SK-N-MC (cell line): ENCODE data around the gene TBC1D7.

Experiments used
- EZH2 ChIP-seq: fragments of 200-600 bp; sonication (generic); IDR thresholded peaks from one replicate; pipeline ENCODE4 v1.6.1; 2017; ENCODE audit warnings: antibody characterized with exemption
- FOXP2 ChIP-seq: optimal IDR thresholded peaks from 2 replicates; pipeline ENCODE3; 2011; ENCODE audit warnings: mild to moderate bottlenecking, moderate library complexity; ENCODE audit not compliant: insufficient read depth; ENCODE audit errors: extremely low read length, control extremely low read depth
- POLR2AphosphoS5 ChIP-seq: IDR thresholded peaks from 2 replicates; pipeline ENCODE4 v1.6.1; 2012; ENCODE audit warnings: mild to moderate bottlenecking, low read depth, low read length, borderline replicate concordance

DNA sequence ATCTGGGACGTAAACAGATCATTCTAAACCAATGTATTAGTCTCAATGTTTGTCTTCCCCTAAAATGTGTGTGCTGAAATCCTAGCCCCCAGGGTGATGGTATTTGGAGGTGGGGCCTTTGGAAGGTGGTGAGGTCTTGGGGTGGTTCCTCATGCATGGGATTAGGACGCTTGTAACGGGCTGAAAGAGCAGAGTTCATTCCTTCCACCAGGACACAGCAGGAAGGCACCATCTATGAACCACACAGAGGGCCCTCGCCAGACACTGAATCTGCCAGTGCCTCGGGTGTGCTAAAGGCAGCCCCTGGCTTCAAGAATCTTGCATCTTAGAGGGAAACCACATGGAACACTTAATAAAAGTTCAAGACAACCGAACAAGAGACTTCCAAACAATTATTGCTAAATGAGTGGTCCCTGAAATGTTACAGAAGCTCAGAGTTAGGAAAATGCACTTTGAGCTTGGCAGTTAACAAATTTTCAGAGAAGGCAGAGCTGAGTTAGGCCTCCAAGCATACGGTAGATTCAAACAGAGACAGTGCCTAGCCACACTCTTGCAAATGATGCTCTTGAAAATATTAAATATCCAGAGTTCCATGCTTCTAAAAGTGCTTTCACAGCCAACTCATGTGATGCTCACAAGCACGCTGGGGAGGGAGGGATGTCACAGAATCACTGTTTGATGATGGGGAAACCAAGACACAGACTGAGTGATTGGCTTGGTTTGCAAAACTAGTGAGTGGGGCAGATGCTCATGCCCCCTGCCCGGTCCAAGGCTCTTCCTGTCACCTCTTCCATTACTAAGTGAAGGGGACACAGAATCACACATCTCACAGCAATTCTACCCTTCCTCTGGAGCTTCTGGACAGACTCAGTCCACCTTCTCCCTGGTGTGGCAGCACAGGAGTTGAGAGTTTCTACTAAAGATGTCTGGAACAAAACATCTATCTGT, 27.4 kb downstream of the TBC1D7 start:
- TF ChIP-seq EZH2 (no peak), POLR2AphosphoS5 (no peak), FOXP2 (no peak)
